ENCODE data around the gene GRIN2D.
"Not testable (repeated sequence)": the region's sequence is repeated elsewhere in the genome, so short reads cannot be mapped to it uniquely, and the experiment has no call there.

GRIN2D gene

GRCh38 chr19:48372904-48373303 lies 20.6 kb upstream of the GRIN2D start:
- peak; percentile 26 for DNase-seq

GRCh38 chr19:48373567-48373966 lies 19.9 kb upstream of the GRIN2D start:
- DNase-seq = no peak

GRCh38 chr19:48378194-48378570 lies 15.3 kb upstream of the GRIN2D start:
- no peak for DNase-seq

- no peak for DNase-seq
Measured at GRCh38 chr19:48379058-48379457, 14.4 kb upstream of the GRIN2D start.

- DNase-seq = no peak
Measured at GRCh38 chr19:48381178-48381950, 12.1 kb upstream of the GRIN2D start.

- no peak for DNase-seq
Measured at GRCh38 chr19:48382286-48382685, 11.2 kb upstream of the GRIN2D start.

GRCh38 chr19:48385461-48386087 lies 7.9 kb upstream of the GRIN2D start:
- DNase-seq = no peak

GRCh38 chr19:48386981-48387380 lies 6.5 kb upstream of the GRIN2D start:
- no peak for DNase-seq

GRCh38 chr19:48390188-48391099 lies 3.0 kb upstream of the GRIN2D start:
- no peak for DNase-seq

GRCh38 chr19:48391100-48392005 lies 2.1 kb upstream of the GRIN2D start, which contains the start of gene KDELR1:
KDELR1 (minus strand) TSS chr19:48391551; CDS start chr19:48391358, 193 bp downstream.
- DNase-seq = no peak

GRCh38 chr19:48392006-48392344 lies 1.5 kb upstream of the GRIN2D start:
- not testable (repeated sequence) for DNase-seq

- no peak for DNase-seq
Measured at GRCh38 chr19:48392860-48393558, 459 bp upstream of the GRIN2D start.

- DNase-seq = no peak
Measured at GRCh38 chr19:48394331-48395169, 1.1 kb downstream of the GRIN2D start.

GRCh38 chr19:48395170-48395455 lies 1.6 kb downstream of the GRIN2D start:
- no peak for DNase-seq

- no peak for DNase-seq
Measured at GRCh38 chr19:48395499-48395898, 2.0 kb downstream of the GRIN2D start.

- no peak for DNase-seq
Measured at GRCh38 chr19:48396016-48396823, 2.8 kb downstream of the GRIN2D start.

GRCh38 chr19:48396824-48397176 lies 3.3 kb downstream of the GRIN2D start:
- no peak for DNase-seq

GRCh38 chr19:48397263-48398101 lies 4.0 kb downstream of the GRIN2D start:
- DNase-seq = no peak

- no peak for DNase-seq
Measured at GRCh38 chr19:48398102-48398374, 4.6 kb downstream of the GRIN2D start.

Measured in NCI-H2029 (cell line).